ENCODE data around the gene ARF1. TPM values are rescaled to one million over a fixed set of nuclear protein-coding genes. Genes with fewer than 3 reads are reported as not detected.

The ARF1 gene
- polyA plus RNA-seq, 1 donor (not counting 4 experiments of a cell fraction or from before 2014, with no cell fraction given): 295 TPM

DNA sequence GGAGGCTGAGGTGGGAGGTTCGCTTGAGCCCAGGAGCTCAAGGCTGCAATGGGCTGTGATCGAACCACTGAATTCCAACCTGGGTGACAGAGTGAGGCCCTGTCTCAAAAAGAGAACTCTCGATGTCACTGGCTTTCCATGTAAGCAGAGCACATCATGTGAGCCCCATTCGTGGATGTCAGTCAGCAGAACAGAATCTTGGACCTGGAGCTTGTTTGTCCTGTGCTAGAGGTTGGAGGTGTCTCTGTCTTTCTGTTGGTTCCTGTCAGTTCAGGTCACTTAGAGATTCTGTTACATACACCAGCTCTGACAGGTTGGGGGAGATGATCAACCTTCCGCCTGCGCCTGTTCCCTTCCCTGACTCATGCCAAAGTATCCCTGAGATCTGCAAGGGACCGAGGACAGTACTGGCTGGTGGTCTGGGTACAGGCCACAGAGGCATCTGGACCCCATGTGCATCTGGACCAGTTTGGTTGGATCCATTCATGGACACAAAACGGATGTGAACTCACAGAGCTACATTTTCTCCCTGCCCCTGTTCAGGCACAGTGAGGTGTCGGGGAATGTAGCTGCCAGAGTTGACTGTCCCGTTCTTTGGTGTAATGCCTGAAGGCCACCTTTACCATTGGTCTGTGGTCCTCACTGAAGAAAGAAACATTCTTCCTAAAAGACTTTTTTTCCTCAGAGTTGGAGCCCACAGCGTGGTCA is 10.0 kb downstream of the ARF1 start:
- dilution Hi-C loops (cut with MboI; ENCODE audit: extremely low pct_ligation_motif_present, low sequenced_read_pairs): no loop called here
- Histone ChIP-seq H2AFZ (ENCODE audit: control insufficient read depth, low read length) (no peak overlapping the region), H3K4me3 (ENCODE audit: control insufficient read depth in 2 of 3, extremely low read depth in 1 of 3, insufficient read depth in 2 of 3, low read depth in 1 of 3, low read length in 3 of 3) (no peak overlapping the region), H3K9me3 (ENCODE audit: control insufficient read depth, low read depth, low read length) (peaks cover 5% of the 10 kb centered on the region), H4K20me1 (ENCODE audit: control insufficient read depth, extremely low read depth, insufficient read depth, low read length) (peaks cover 92% of the 10 kb centered on the region), H3K27me3 (ENCODE audit: control insufficient read depth, extremely low read depth, insufficient read depth, low read length) (no peaks in the 10 kb centered on the region), H3K36me3 (ENCODE audit: control insufficient read depth in 2 of 2, extremely low read depth in 1 of 2, insufficient read depth in 2 of 2, low read length in 2 of 2) (peaks cover 20 to 54% of the 10 kb centered on the region in 2 experiments), H3K9me1 (ENCODE audit: control insufficient read depth, extremely low read depth, insufficient read depth, low read length) (peaks cover 11% of the 10 kb centered on the region), H3K4me2 (ENCODE audit: control insufficient read depth, extremely low read depth, insufficient read depth, low read depth, low read length) (peak overlapping the region; percentile 31), H3K4me1 (ENCODE audit: control insufficient read depth, extremely low read depth, insufficient read depth, low read length) (peaks cover 52% of the 10 kb centered on the region), H3K9ac (ENCODE audit: control insufficient read depth, extremely low read depth, insufficient read depth, low read length) (no peak overlapping the region), H3K79me2 (ENCODE audit: control insufficient read depth, insufficient read depth, low read length) (peaks cover 100% of the 10 kb centered on the region), H3K27ac (ENCODE audit: control insufficient read depth, insufficient read depth, low read length) (no peak overlapping the region)
- FAIRE-seq (no peak), DNase-seq (ENCODE audit: low read depth, low spot score) (no peak)
- TF ChIP-seq, protein P1, sequence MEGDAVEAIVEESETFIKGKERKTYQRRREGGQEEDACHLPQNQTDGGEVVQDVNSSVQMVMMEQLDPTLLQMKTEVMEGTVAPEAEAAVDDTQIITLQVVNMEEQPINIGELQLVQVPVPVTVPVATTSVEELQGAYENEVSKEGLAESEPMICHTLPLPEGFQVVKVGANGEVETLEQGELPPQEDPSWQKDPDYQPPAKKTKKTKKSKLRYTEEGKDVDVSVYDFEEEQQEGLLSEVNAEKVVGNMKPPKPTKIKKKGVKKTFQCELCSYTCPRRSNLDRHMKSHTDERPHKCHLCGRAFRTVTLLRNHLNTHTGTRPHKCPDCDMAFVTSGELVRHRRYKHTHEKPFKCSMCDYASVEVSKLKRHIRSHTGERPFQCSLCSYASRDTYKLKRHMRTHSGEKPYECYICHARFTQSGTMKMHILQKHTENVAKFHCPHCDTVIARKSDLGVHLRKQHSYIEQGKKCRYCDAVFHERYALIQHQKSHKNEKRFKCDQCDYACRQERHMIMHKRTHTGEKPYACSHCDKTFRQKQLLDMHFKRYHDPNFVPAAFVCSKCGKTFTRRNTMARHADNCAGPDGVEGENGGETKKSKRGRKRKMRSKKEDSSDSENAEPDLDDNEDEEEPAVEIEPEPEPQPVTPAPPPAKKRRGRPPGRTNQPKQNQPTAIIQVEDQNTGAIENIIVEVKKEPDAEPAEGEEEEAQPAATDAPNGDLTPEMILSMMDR (optimal IDR thresholded peaks at IDR 0.05 in 1 of 3, IDR thresholded peaks at IDR 0.05 in 1 of 3, conservative IDR thresholded peaks at IDR 0.05 in 1 of 3; ENCODE audit: extremely low read depth in 1 of 3, insufficient read depth in 2 of 3, low read length in 3 of 3): no peak
- no peak for TF ChIP-seq EZH2 (IDR thresholded peaks at IDR 0.05; ENCODE audit: low read length)

DNA sequence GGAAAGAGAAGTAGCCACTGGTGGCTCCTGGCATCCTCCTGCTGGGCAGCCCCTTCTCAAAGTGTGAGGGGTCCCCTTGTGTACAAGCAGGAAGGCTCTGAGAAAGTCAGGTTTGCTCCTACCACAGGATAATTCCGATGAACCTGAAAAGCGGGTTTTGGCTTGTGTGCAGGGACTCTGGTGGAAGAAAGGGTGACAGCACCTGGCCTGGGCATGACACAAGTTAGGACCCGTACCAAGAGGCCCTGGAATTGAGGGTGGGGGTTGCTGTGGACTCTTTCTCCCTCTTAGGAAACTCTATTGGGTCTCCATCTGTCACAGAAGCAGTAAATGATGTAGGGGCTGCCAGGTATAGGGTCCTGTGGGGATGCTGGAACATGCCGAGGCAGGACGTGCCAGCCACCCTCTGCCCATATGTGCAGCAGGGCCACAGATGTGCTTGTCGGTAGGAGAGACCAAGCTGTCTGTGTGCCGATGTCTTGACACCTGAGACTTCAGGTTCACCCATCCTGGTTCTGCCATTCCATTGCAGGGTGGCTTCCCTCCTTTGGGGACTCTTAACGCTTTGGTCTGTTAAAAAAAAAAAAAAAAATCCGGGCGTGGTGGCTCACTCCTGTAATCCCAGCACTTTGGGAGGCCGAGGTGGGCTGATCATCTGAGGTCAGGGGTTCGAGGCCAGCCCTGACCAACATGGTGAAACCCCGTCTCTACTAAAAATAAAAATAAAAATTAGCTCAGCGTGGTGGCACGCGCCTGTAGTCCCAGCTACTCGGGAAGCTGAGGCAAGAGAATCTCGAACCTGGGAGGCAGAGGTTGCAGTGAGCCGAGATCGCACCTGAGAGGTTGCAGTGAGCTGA is 10.8 kb downstream of the ARF1 start:
- peaks cover 100% of the 10 kb centered on the region for H3K79me2 ChIP-seq (ENCODE audit: control insufficient read depth, insufficient read depth, low read length)
- H3K36me3 ChIP-seq (ENCODE audit: control insufficient read depth in 2 of 2, extremely low read depth in 1 of 2, insufficient read depth in 2 of 2, low read length in 2 of 2): peaks cover 22 to 58% of the 10 kb centered on the region in 2 experiments
- H3K4me2 ChIP-seq (ENCODE audit: control insufficient read depth, extremely low read depth, insufficient read depth, low read depth, low read length): peak overlapping the region; percentile 31
- FAIRE-seq (no peak), DNase-seq (ENCODE audit: low read depth, low spot score) (no peak)
- TF ChIP-seq, protein P1 (optimal IDR thresholded peaks at IDR 0.05 in 1 of 3, IDR thresholded peaks at IDR 0.05 in 1 of 3, conservative IDR thresholded peaks at IDR 0.05 in 1 of 3; ENCODE audit: extremely low read depth in 1 of 3, insufficient read depth in 2 of 3, low read length in 3 of 3): no peak
- TF ChIP-seq EZH2 (IDR thresholded peaks at IDR 0.05; ENCODE audit: low read length): no peak
- no peak overlapping the region for H2AFZ ChIP-seq (ENCODE audit: control insufficient read depth, low read length)
- H3K9me3 ChIP-seq (ENCODE audit: control insufficient read depth, low read depth, low read length): peaks cover 5% of the 10 kb centered on the region
- peaks cover 8% of the 10 kb centered on the region for H3K9me1 ChIP-seq (ENCODE audit: control insufficient read depth, extremely low read depth, insufficient read depth, low read length)
- H3K9ac ChIP-seq (ENCODE audit: control insufficient read depth, extremely low read depth, insufficient read depth, low read length): no peak overlapping the region
- H3K4me1 ChIP-seq (ENCODE audit: control insufficient read depth, extremely low read depth, insufficient read depth, low read length): peaks cover 44% of the 10 kb centered on the region
- dilution Hi-C loops (cut with MboI; ENCODE audit: extremely low pct_ligation_motif_present, low sequenced_read_pairs): no loop called here
- H4K20me1 ChIP-seq (ENCODE audit: control insufficient read depth, extremely low read depth, insufficient read depth, low read length): peaks cover 94% of the 10 kb centered on the region
- H3K4me3 ChIP-seq (ENCODE audit: control insufficient read depth in 2 of 3, extremely low read depth in 1 of 3, insufficient read depth in 2 of 3, low read depth in 1 of 3, low read length in 3 of 3): no peak overlapping the region
- no peaks in the 10 kb centered on the region for H3K27me3 ChIP-seq (ENCODE audit: control insufficient read depth, extremely low read depth, insufficient read depth, low read length)
- no peak overlapping the region for H3K27ac ChIP-seq (ENCODE audit: control insufficient read depth, insufficient read depth, low read length)

All from keratinocyte (primary cell).